Kidney epithelial cell (primary cell): ENCODE measurements around the gene ZAP70. TPM values are rescaled to one million over a fixed set of nuclear protein-coding genes. Genes with fewer than 3 reads are reported as not detected.

Experiments used
- DNase-seq: peaks from one replicate; pipeline ENCODE4 v3.0.0-alpha.2; 2010; ENCODE audit warnings: low read depth
- H3K27me3 ChIP-seq: 2 replicates; pipeline ENCODE4 v1.6.0; 2011; ENCODE audit warnings: low read length; ENCODE audit not compliant: control insufficient read depth, insufficient read depth
- H3K36me3 ChIP-seq: 2 replicates; pipeline ENCODE4 v1.5.1; 2011; ENCODE audit warnings: low read length; ENCODE audit not compliant: control insufficient read depth, insufficient read depth
- H3K4me3 ChIP-seq: 2 replicates; pipeline ENCODE4 v1.5.1; 2011; ENCODE audit warnings: low read depth, mild to moderate bottlenecking, control low read depth, low read length
- CTCF ChIP-seq: IDR thresholded peaks from 2 replicates; pipeline ENCODE4 v1.5.1; 2011; ENCODE audit warnings: mild to moderate bottlenecking, moderate library complexity, low read length, control low read depth, inconsistent platforms; ENCODE audit not compliant: insufficient read depth, poor library complexity, severe bottlenecking
- total RNA-seq: library from RNA; depleted of rRNA; stranded (reverse); fragments of >200 nt; gene quantifications from 2 replicates; pipeline ENCODE4 v1.2.3, GENCODE V29; 2015

ZAP70 gene
- total RNA-seq, 1 donor from 2014 or later: not detected

GRCh38 chr2:97737421-97738178, 24.2 kb downstream of the ZAP70 start:
- TF ChIP-seq CTCF: no peak
- H3K4me3 ChIP-seq: no peak overlapping the region
- H3K27me3 ChIP-seq: no peaks in the 10 kb centered on the region
- no peaks in the 10 kb centered on the region for H3K36me3 ChIP-seq
- no peak for DNase-seq

- Histone ChIP-seq H3K4me3 (no peak overlapping the region), H3K36me3 (no peaks in the 10 kb centered on the region), H3K27me3 (no peaks in the 10 kb centered on the region)
- DNase-seq: no peak
- TF ChIP-seq CTCF: no peak
Observed at GRCh38 chr2:97738179-97739019, 25.0 kb downstream of the ZAP70 start.

DNA sequence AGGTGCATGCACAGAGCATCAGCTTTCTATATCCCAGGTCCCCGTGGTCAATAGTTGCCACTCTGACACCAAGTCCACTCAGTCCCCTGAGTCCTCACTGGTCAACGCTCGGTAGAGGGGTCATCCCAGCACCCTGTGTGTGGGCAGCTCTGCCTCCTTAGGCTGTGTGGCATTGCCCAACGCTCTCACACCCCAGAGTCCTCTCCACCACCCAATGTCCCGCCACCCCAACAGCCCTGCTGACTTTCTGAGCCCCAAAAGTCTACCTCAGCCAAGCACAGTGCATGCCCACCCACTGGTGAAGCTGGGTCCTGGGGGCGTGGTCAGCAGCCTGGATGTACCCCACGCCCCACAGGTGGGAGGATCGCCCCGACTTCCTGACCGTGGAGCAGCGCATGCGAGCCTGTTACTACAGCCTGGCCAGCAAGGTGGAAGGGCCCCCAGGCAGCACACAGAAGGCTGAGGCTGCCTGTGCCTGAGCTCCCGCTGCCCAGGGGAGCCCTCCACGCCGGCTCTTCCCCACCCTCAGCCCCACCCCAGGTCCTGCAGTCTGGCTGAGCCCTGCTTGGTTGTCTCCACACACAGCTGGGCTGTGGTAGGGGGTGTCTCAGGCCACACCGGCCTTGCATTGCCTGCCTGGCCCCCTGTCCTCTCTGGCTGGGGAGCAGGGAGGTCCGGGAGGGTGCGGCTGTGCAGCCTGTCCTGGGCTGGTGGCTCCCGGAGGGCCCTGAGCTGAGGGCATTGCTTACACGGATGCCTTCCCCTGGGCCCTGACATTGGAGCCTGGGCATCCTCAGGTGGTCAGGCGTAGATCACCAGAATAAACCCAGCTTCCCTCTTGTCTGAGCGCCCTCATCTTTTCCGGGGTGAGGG, 25.9 kb downstream of the ZAP70 start:
- TF ChIP-seq CTCF: no peak
- Histone ChIP-seq H3K36me3 (peaks cover under 1% of the 10 kb centered on the region), H3K4me3 (no peak overlapping the region), H3K27me3 (no peaks in the 10 kb centered on the region)
- DNase-seq: no peak

DNA sequence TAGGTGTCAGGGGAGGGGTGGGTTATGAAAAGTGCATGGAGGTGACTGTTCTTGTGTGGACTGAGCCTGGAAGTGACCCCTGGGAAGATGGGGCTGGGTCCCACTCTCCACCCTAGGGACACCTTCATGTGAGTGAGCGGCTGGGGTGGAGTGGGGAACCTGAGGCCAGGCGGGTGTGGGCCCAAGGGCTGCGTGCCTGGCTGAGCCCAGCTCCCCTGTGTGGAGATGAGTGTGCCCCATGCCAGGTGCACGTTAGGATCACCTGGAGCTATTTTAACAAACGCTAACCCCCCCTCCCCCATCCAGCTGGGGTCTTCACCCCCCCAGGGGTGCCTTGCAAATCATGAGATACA, 26.5 kb downstream of the ZAP70 start:
- no peak for TF ChIP-seq CTCF
- Histone ChIP-seq H3K36me3 (peaks cover 1% of the 10 kb centered on the region), H3K4me3 (no peak overlapping the region), H3K27me3 (no peaks in the 10 kb centered on the region)
- DNase-seq: no peak

- Histone ChIP-seq H3K4me3 (no peak overlapping the region), H3K36me3 (peaks cover 1% of the 10 kb centered on the region), H3K27me3 (no peaks in the 10 kb centered on the region)
- DNase-seq: no peak
- peak; percentile 88 for TF ChIP-seq CTCF
Observed at GRCh38 chr2:97740590-97741182, 27.3 kb downstream of the ZAP70 start.
